ENCODE data around the gene PREB. TPM values are rescaled to one million over a fixed set of nuclear protein-coding genes. Genes with fewer than 3 reads are reported as not detected.

The PREB gene
- total RNA-seq, 1 donor from 2014 or later, result 66.0 TPM

GRCh38 chr2:27127883-27128667, 6.4 kb downstream of the PREB start:
- no peak for DNase-seq (ENCODE audit: low read depth)
- H3K27me3 ChIP-seq (ENCODE audit: control insufficient read depth, insufficient read depth, low read length), result peaks cover 8% of the 10 kb centered on the region
- no peak overlapping the region for H3K4me3 ChIP-seq (ENCODE audit: low read depth, low read length)
- TF ChIP-seq CTCF (IDR thresholded peaks at IDR 0.05; ENCODE audit: insufficient read depth, low read length, poor library complexity, severe bottlenecking), result no peak
- H3K36me3 ChIP-seq (ENCODE audit: control insufficient read depth, insufficient read depth, low read length), result peaks cover 4% of the 10 kb centered on the region

- no peak for DNase-seq (ENCODE audit: low read depth)
- H3K36me3 ChIP-seq (ENCODE audit: control insufficient read depth, insufficient read depth, low read length), result peaks cover 2% of the 10 kb centered on the region
- TF ChIP-seq CTCF (IDR thresholded peaks at IDR 0.05; ENCODE audit: insufficient read depth, low read length, poor library complexity, severe bottlenecking), result no peak
- H3K27me3 ChIP-seq (ENCODE audit: control insufficient read depth, insufficient read depth, low read length), result peaks cover 20% of the 10 kb centered on the region
- no peak overlapping the region for H3K4me3 ChIP-seq (ENCODE audit: low read depth, low read length)
Observed at GRCh38 chr2:27126252-27126710, 8.2 kb downstream of the PREB start.

GRCh38 chr2:27125104-27125503, 9.3 kb downstream of the PREB start:
- no peak for TF ChIP-seq CTCF (IDR thresholded peaks at IDR 0.05; ENCODE audit: insufficient read depth, low read length, poor library complexity, severe bottlenecking)
- peaks cover 20% of the 10 kb centered on the region for H3K27me3 ChIP-seq (ENCODE audit: control insufficient read depth, insufficient read depth, low read length)
- no peak overlapping the region for H3K4me3 ChIP-seq (ENCODE audit: low read depth, low read length)
- no peak for DNase-seq (ENCODE audit: low read depth)
- H3K36me3 ChIP-seq (ENCODE audit: control insufficient read depth, insufficient read depth, low read length), result no peaks in the 10 kb centered on the region

GRCh38 chr2:27123302-27124150, 10.9 kb downstream of the PREB start, which contains the start of gene ABHD1:
Gene ABHD1, plus strand, starts transcription at chr2:27123815. Its CDS starts 134 bp downstream, at chr2:27123949.
- Histone ChIP-seq H3K4me3 (ENCODE audit: low read depth, low read length) (peak within 1 kb of the TSS; percentile 71), H3K27me3 (ENCODE audit: control insufficient read depth, insufficient read depth, low read length) (peaks cover 31% of the 10 kb centered on the region), H3K36me3 (ENCODE audit: control insufficient read depth, insufficient read depth, low read length) (no peaks in the 10 kb centered on the region)
- DNase-seq (ENCODE audit: low read depth), result no peak
- TF ChIP-seq CTCF (IDR thresholded peaks at IDR 0.05; ENCODE audit: insufficient read depth, low read length, poor library complexity, severe bottlenecking), result peak; percentile 4

GRCh38 chr2:27122791-27123190, 11.6 kb downstream of the PREB start:
- Histone ChIP-seq H3K27me3 (ENCODE audit: control insufficient read depth, insufficient read depth, low read length) (peaks cover 38% of the 10 kb centered on the region), H3K36me3 (ENCODE audit: control insufficient read depth, insufficient read depth, low read length) (no peaks in the 10 kb centered on the region), H3K4me3 (ENCODE audit: low read depth, low read length) (no peak overlapping the region)
- TF ChIP-seq CTCF (IDR thresholded peaks at IDR 0.05; ENCODE audit: insufficient read depth, low read length, poor library complexity, severe bottlenecking), result no peak
- DNase-seq (ENCODE audit: low read depth), result no peak

Data from kidney epithelial cell (primary cell).